Panc1 (cell line): ENCODE data around the gene DCC.

Source experiments
- CTCF ChIP-seq: fragments of 450-650 bp; IDR thresholded peaks from 2 replicates; pipeline ENCODE4 v1.5.1; 2017; ENCODE audit warnings: mild to moderate bottlenecking
- POLR2AphosphoS5 ChIP-seq: IDR thresholded peaks from 2 replicates; pipeline ENCODE4 v1.6.1; 2012; ENCODE audit warnings: mild to moderate bottlenecking, low read depth, low read length, moderate library complexity
- SIN3A ChIP-seq: IDR thresholded peaks from 2 replicates; pipeline ENCODE4 v1.6.1; 2012; ENCODE audit warnings: low read depth, mild to moderate bottlenecking, low read length, moderate library complexity, borderline replicate concordance; ENCODE audit not compliant: insufficient read depth
- TCF7L2 ChIP-seq: IDR thresholded peaks from 2 replicates; pipeline ENCODE4 v1.6.1; 2011; ENCODE audit warnings: mild to moderate bottlenecking, low read depth, low read length, inconsistent platforms

GRCh38 chr18:53541924-53542323, 1201.9 kb downstream of the DCC start:
- no peak for TF ChIP-seq POLR2AphosphoS5
- no peak for TF ChIP-seq CTCF
- TF ChIP-seq TCF7L2, result no peak
- TF ChIP-seq SIN3A, result no peak
